Measurements from ENCODE around the gene SPTLC1. TPM values are rescaled to one million over a fixed set of nuclear protein-coding genes. Genes with fewer than 3 reads are reported as not detected.
"Not testable (repeated sequence)": the region's sequence is repeated elsewhere in the genome, so short reads cannot be mapped to it uniquely, and the experiment has no call there.

Gene SPTLC1
- total and polyA plus RNA-seq, 4 donors, result 20.8 to 137 (median 58.6) TPM

GRCh38 chr9:92004045-92004392 is 111.2 kb downstream of the SPTLC1 start:
- no peaks in the 10 kb centered on the region for H3K36me3 ChIP-seq (ENCODE audit: control insufficient read depth in 4 of 4, insufficient read depth in 4 of 4, low read length in 4 of 4)
- no peak overlapping the region for H3K4me3 ChIP-seq
- H3K27me3 ChIP-seq (ENCODE audit: control insufficient read depth in 3 of 3, insufficient read depth in 3 of 3, low read length in 2 of 3), result no peaks in the 10 kb centered on the region
- no peak for ATAC-seq (ENCODE audit: insufficient read depth, low FRiP score)
- peaks cover 0 to 4% (median 0%) of the 10 kb centered on the region in 4 donors for H3K9me3 ChIP-seq (ENCODE audit: control insufficient read depth in 4 of 4, insufficient read depth in 3 of 4, low read length in 3 of 4)
- H3K4me1 ChIP-seq (ENCODE audit: control insufficient read depth in 5 of 5, insufficient read depth in 5 of 5, low read length in 5 of 5), result no peaks in the 10 kb centered on the region
- no peak overlapping the region for H3K9ac ChIP-seq (ENCODE audit: insufficient read depth in 1 of 2, low read length in 2 of 2)
- no peak overlapping the region for H3K27ac ChIP-seq (ENCODE audit: low read depth in 1 of 2, low read length in 1 of 2)
- DNase-seq, result no peak
- TF ChIP-seq, protein P1, sequence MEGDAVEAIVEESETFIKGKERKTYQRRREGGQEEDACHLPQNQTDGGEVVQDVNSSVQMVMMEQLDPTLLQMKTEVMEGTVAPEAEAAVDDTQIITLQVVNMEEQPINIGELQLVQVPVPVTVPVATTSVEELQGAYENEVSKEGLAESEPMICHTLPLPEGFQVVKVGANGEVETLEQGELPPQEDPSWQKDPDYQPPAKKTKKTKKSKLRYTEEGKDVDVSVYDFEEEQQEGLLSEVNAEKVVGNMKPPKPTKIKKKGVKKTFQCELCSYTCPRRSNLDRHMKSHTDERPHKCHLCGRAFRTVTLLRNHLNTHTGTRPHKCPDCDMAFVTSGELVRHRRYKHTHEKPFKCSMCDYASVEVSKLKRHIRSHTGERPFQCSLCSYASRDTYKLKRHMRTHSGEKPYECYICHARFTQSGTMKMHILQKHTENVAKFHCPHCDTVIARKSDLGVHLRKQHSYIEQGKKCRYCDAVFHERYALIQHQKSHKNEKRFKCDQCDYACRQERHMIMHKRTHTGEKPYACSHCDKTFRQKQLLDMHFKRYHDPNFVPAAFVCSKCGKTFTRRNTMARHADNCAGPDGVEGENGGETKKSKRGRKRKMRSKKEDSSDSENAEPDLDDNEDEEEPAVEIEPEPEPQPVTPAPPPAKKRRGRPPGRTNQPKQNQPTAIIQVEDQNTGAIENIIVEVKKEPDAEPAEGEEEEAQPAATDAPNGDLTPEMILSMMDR (IDR thresholded peaks at IDR 0.05; ENCODE audit: control extremely low read depth, extremely low read depth), result no peak
- WGBS, 2 donors, result 83 to 89% methylated on average over 13 of the region's 13 CpGs

DNA sequence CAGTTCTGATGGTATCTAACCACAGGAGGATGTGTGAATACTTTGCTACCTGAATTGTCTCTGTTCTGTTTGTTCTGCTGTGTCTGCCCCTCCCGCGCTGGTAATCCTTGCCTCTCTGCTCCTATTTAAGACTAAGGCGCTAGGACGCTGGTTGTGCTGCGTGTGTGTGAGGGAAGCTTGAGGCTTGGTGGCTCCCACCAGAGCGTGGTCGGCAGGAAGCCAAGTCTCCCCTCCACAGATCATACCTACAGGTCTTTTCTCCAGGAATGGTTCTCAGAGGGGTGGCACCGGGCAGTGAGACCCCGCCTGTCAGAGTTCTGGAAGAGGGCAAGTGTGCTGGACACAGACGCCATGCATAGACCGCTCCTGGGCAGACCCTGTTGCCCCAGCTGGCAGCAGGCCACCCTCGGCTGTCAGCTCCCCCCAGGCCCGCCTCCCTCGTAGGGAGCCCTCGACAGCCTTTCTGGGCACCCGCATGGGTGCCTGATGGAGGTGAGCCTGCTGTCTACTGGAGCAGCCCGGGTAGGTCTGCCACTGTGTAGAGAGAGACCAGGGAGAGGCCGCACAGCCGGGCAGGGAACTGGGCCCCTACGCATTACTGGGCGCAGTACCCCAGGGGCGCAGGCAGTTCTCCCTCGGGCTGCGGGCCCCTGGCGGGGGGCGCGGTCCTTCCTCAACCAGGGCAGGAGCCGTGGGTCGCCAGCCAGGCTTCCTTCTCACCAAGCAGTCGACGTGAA is 111.7 kb downstream of the SPTLC1 start:
- H3K9me3 ChIP-seq (ENCODE audit: control insufficient read depth in 4 of 4, insufficient read depth in 3 of 4, low read length in 3 of 4), result peaks cover 0 to 4% (median 0%) of the 10 kb centered on the region in 4 donors
- no peaks in the 10 kb centered on the region for H3K36me3 ChIP-seq (ENCODE audit: control insufficient read depth in 4 of 4, insufficient read depth in 4 of 4, low read length in 4 of 4)
- TF ChIP-seq, protein P1 (IDR thresholded peaks at IDR 0.05; ENCODE audit: control extremely low read depth, extremely low read depth), result no peak
- H3K27ac ChIP-seq (ENCODE audit: low read depth in 1 of 2, low read length in 1 of 2), result no peak overlapping the region
- no peak for ATAC-seq (ENCODE audit: insufficient read depth, low FRiP score)
- H3K9ac ChIP-seq (ENCODE audit: insufficient read depth in 1 of 2, low read length in 2 of 2), result no peak overlapping the region
- WGBS, 2 donors, result 91 to 95% methylated on average over 31 of the region's 31 CpGs
- H3K4me1 ChIP-seq (ENCODE audit: control insufficient read depth in 5 of 5, insufficient read depth in 5 of 5, low read length in 5 of 5), result no peaks in the 10 kb centered on the region
- no peak overlapping the region for H3K4me3 ChIP-seq
- no peak for DNase-seq
- no peaks in the 10 kb centered on the region for H3K27me3 ChIP-seq (ENCODE audit: control insufficient read depth in 3 of 3, insufficient read depth in 3 of 3, low read length in 2 of 3)

GRCh38 chr9:92001948-92002347 is 113.3 kb downstream of the SPTLC1 start:
- not testable (repeated sequence) for ATAC-seq (ENCODE audit: insufficient read depth, low FRiP score); H3K27me3 ChIP-seq (ENCODE audit: control insufficient read depth in 3 of 3, insufficient read depth in 3 of 3, low read length in 2 of 3); H3K9me3 ChIP-seq (ENCODE audit: control insufficient read depth in 4 of 4, insufficient read depth in 3 of 4, low read length in 3 of 4); H3K4me3 ChIP-seq; H3K27ac ChIP-seq (ENCODE audit: low read depth in 1 of 2, low read length in 1 of 2); H3K36me3 ChIP-seq (ENCODE audit: control insufficient read depth in 4 of 4, insufficient read depth in 4 of 4, low read length in 4 of 4); DNase-seq; H3K4me1 ChIP-seq (ENCODE audit: control insufficient read depth in 5 of 5, insufficient read depth in 5 of 5, low read length in 5 of 5); H3K9ac ChIP-seq (ENCODE audit: insufficient read depth in 1 of 2, low read length in 2 of 2)
- 92 to 93% methylated on average over 10 of the region's 10 CpGs for WGBS, 2 donors

DNA sequence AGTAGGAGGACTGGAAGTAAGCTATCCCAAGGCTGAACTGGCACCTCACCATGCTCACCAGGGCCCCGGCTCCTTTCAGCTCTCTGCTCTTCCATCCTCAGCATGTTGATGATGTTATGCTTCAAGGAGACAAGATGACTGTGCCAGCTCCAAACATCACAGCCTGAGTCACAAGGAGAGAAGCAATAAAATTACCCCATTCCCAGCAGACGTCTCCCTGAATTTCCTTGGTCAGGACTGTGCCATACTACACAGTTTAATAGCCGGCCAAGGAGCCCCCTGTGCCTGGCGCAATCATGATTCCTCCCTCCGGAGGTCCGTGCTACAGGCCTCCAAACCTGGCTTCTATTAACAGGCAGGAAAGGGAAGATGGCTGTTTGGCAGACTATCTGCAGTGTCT is 114.0 kb downstream of the SPTLC1 start:
- Histone ChIP-seq H3K4me1 (ENCODE audit: control insufficient read depth in 5 of 5, insufficient read depth in 5 of 5, low read length in 5 of 5) (no peaks in the 10 kb centered on the region), H3K9me3 (ENCODE audit: control insufficient read depth in 4 of 4, insufficient read depth in 3 of 4, low read length in 3 of 4) (peaks cover 0 to 4% (median 0%) of the 10 kb centered on the region in 4 donors), H3K27me3 (ENCODE audit: control insufficient read depth in 3 of 3, insufficient read depth in 3 of 3, low read length in 2 of 3) (no peaks in the 10 kb centered on the region), H3K4me3 (no peak overlapping the region), H3K9ac (ENCODE audit: insufficient read depth in 1 of 2, low read length in 2 of 2) (no peak overlapping the region), H3K36me3 (ENCODE audit: control insufficient read depth in 4 of 4, insufficient read depth in 4 of 4, low read length in 4 of 4) (no peaks in the 10 kb centered on the region), H3K27ac (ENCODE audit: low read depth in 1 of 2, low read length in 1 of 2) (no peak overlapping the region)
- DNase-seq (no peak), ATAC-seq (ENCODE audit: insufficient read depth, low FRiP score) (no peak)
- TF ChIP-seq, protein P1 (IDR thresholded peaks at IDR 0.05; ENCODE audit: control extremely low read depth, extremely low read depth), result no peak
- WGBS, 2 donors, result 72 to 83% methylated on average over 6 of the region's 6 CpGs
